ENCODE data around the gene APPBP2.
"Not testable (repeated sequence)": the region's sequence is repeated elsewhere in the genome, so short reads cannot be mapped to it uniquely, and the experiment has no call there.

The APPBP2 gene

GRCh38 chr17:60491771-60492170 lies 34.3 kb downstream of the APPBP2 start:
- Histone ChIP-seq H3K4me1 (ENCODE audit: control insufficient read depth, insufficient read depth, low read length) (no peaks in the 10 kb centered on the region), H3K4me3 (ENCODE audit: low read length) (no peak overlapping the region), H3K27me3 (replicated peaks; ENCODE audit: control insufficient read depth, insufficient read depth, low read length) (no peaks in the 10 kb centered on the region), H3K9ac (ENCODE audit: low read length) (no peak overlapping the region), H3K9me3 (ENCODE audit: control insufficient read depth, low read length) (peaks cover 4% of the 10 kb centered on the region), H3K36me3 (ENCODE audit: control insufficient read depth, insufficient read depth, low read length, severe bottlenecking) (peaks cover 60% of the 10 kb centered on the region)
- DNase-seq (ENCODE audit: low read depth), result no peak

- H3K4me1 ChIP-seq (ENCODE audit: control insufficient read depth, insufficient read depth, low read length); H3K9me3 ChIP-seq (ENCODE audit: control insufficient read depth, low read length); H3K4me3 ChIP-seq (ENCODE audit: low read length); DNase-seq (ENCODE audit: low read depth); H3K27me3 ChIP-seq (replicated peaks; ENCODE audit: control insufficient read depth, insufficient read depth, low read length); H3K9ac ChIP-seq (ENCODE audit: low read length): not testable (repeated sequence)
- H3K36me3 ChIP-seq (ENCODE audit: control insufficient read depth, insufficient read depth, low read length, severe bottlenecking), result peaks cover 59% of the 10 kb centered on the region
Measured at GRCh38 chr17:60490594-60490993, 35.4 kb downstream of the APPBP2 start.

- DNase-seq (ENCODE audit: low read depth), result no peak
- peaks cover 19% of the 10 kb centered on the region for H3K36me3 ChIP-seq (ENCODE audit: control insufficient read depth, insufficient read depth, low read length, severe bottlenecking)
Measured at GRCh38 chr17:60481604-60482003, 44.4 kb downstream of the APPBP2 start.

GRCh38 chr17:60473788-60474187 lies 52.3 kb downstream of the APPBP2 start:
- H3K27me3 ChIP-seq (replicated peaks; ENCODE audit: control insufficient read depth, insufficient read depth, low read length), result no peaks in the 10 kb centered on the region
- no peak overlapping the region for H3K4me3 ChIP-seq (ENCODE audit: low read length)
- peaks cover 35% of the 10 kb centered on the region for H3K36me3 ChIP-seq (ENCODE audit: control insufficient read depth, insufficient read depth, low read length, severe bottlenecking)
- H3K9ac ChIP-seq (ENCODE audit: low read length), result no peak overlapping the region
- no peaks in the 10 kb centered on the region for H3K9me3 ChIP-seq (ENCODE audit: control insufficient read depth, low read length)
- peaks cover 15% of the 10 kb centered on the region for H3K4me1 ChIP-seq (ENCODE audit: control insufficient read depth, insufficient read depth, low read length)
- peak; percentile 78 for DNase-seq (ENCODE audit: low read depth)

More at GRCh38 chr17:60481604-60482003, 44.4 kb downstream of the APPBP2 start:
- peaks cover 3% of the 10 kb centered on the region for H3K4me1 ChIP-seq (ENCODE audit: control insufficient read depth, insufficient read depth, low read length)
- H3K27me3 ChIP-seq (replicated peaks; ENCODE audit: control insufficient read depth, insufficient read depth, low read length), result no peaks in the 10 kb centered on the region
- H3K9ac ChIP-seq (ENCODE audit: low read length), result no peak overlapping the region
- no peaks in the 10 kb centered on the region for H3K9me3 ChIP-seq (ENCODE audit: control insufficient read depth, low read length)
- H3K4me3 ChIP-seq (ENCODE audit: low read length), result no peak overlapping the region

- Histone ChIP-seq H3K27me3 (replicated peaks; ENCODE audit: control insufficient read depth, insufficient read depth, low read length) (no peaks in the 10 kb centered on the region), H3K9ac (ENCODE audit: low read length) (no peak overlapping the region), H3K4me3 (ENCODE audit: low read length) (no peak overlapping the region), H3K36me3 (ENCODE audit: control insufficient read depth, insufficient read depth, low read length, severe bottlenecking) (peaks cover 33% of the 10 kb centered on the region), H3K9me3 (ENCODE audit: control insufficient read depth, low read length) (no peaks in the 10 kb centered on the region), H3K4me1 (ENCODE audit: control insufficient read depth, insufficient read depth, low read length) (peaks cover 26% of the 10 kb centered on the region)
- no peak for DNase-seq (ENCODE audit: low read depth)
Measured at GRCh38 chr17:60472449-60472848, 53.6 kb downstream of the APPBP2 start.

GRCh38 chr17:60471451-60471850 lies 54.6 kb downstream of the APPBP2 start:
- Histone ChIP-seq H3K27me3 (replicated peaks; ENCODE audit: control insufficient read depth, insufficient read depth, low read length) (no peaks in the 10 kb centered on the region), H3K9ac (ENCODE audit: low read length) (no peak overlapping the region), H3K4me3 (ENCODE audit: low read length) (no peak overlapping the region), H3K36me3 (ENCODE audit: control insufficient read depth, insufficient read depth, low read length, severe bottlenecking) (peaks cover 29% of the 10 kb centered on the region), H3K4me1 (ENCODE audit: control insufficient read depth, insufficient read depth, low read length) (peaks cover 27% of the 10 kb centered on the region), H3K9me3 (ENCODE audit: control insufficient read depth, low read length) (no peaks in the 10 kb centered on the region)
- DNase-seq (ENCODE audit: low read depth), result no peak

- no peaks in the 10 kb centered on the region for H3K9me3 ChIP-seq (ENCODE audit: control insufficient read depth, low read length)
- peaks cover 55% of the 10 kb centered on the region for H3K36me3 ChIP-seq (ENCODE audit: control insufficient read depth, insufficient read depth, low read length, severe bottlenecking)
- H3K9ac ChIP-seq (ENCODE audit: low read length), result no peak overlapping the region
- H3K4me3 ChIP-seq (ENCODE audit: low read length), result no peak overlapping the region
- H3K27me3 ChIP-seq (replicated peaks; ENCODE audit: control insufficient read depth, insufficient read depth, low read length), result no peaks in the 10 kb centered on the region
- DNase-seq (ENCODE audit: low read depth), result peak; percentile 70
- H3K4me1 ChIP-seq (ENCODE audit: control insufficient read depth, insufficient read depth, low read length), result peaks cover 37% of the 10 kb centered on the region
Measured at GRCh38 chr17:60468371-60468770, 57.7 kb downstream of the APPBP2 start.

GRCh38 chr17:60464343-60464742 lies 61.7 kb downstream of the APPBP2 start:
- Histone ChIP-seq H3K27me3 (replicated peaks; ENCODE audit: control insufficient read depth, insufficient read depth, low read length) (no peaks in the 10 kb centered on the region), H3K36me3 (ENCODE audit: control insufficient read depth, insufficient read depth, low read length, severe bottlenecking) (peaks cover 72% of the 10 kb centered on the region), H3K9me3 (ENCODE audit: control insufficient read depth, low read length) (no peaks in the 10 kb centered on the region), H3K4me3 (ENCODE audit: low read length) (no peak overlapping the region), H3K9ac (ENCODE audit: low read length) (no peak overlapping the region), H3K4me1 (ENCODE audit: control insufficient read depth, insufficient read depth, low read length) (peaks cover 38% of the 10 kb centered on the region)
- no peak for DNase-seq (ENCODE audit: low read depth)

GRCh38 chr17:60463157-60463835 lies 62.7 kb downstream of the APPBP2 start:
- Histone ChIP-seq H3K36me3 (ENCODE audit: control insufficient read depth, insufficient read depth, low read length, severe bottlenecking) (peaks cover 69% of the 10 kb centered on the region), H3K4me1 (ENCODE audit: control insufficient read depth, insufficient read depth, low read length) (peaks cover 31% of the 10 kb centered on the region)

GRCh38 chr17:60461584-60461983 lies 64.5 kb downstream of the APPBP2 start:
- Histone ChIP-seq H3K27me3 (replicated peaks; ENCODE audit: control insufficient read depth, insufficient read depth, low read length) (no peaks in the 10 kb centered on the region), H3K4me1 (ENCODE audit: control insufficient read depth, insufficient read depth, low read length) (peaks cover 22% of the 10 kb centered on the region), H3K9ac (ENCODE audit: low read length) (no peak overlapping the region), H3K4me3 (ENCODE audit: low read length) (no peak overlapping the region), H3K9me3 (ENCODE audit: control insufficient read depth, low read length) (no peaks in the 10 kb centered on the region), H3K36me3 (ENCODE audit: control insufficient read depth, insufficient read depth, low read length, severe bottlenecking) (peaks cover 82% of the 10 kb centered on the region)
- DNase-seq (ENCODE audit: low read depth), result no peak

More at GRCh38 chr17:60463157-60463835, 62.7 kb downstream of the APPBP2 start:
- Histone ChIP-seq H3K9me3 (ENCODE audit: control insufficient read depth, low read length) (no peaks in the 10 kb centered on the region), H3K27me3 (replicated peaks; ENCODE audit: control insufficient read depth, insufficient read depth, low read length) (no peaks in the 10 kb centered on the region), H3K4me3 (ENCODE audit: low read length) (peak overlapping the region; percentile 35), H3K9ac (ENCODE audit: low read length) (peak overlapping the region; percentile 59)
- DNase-seq (ENCODE audit: low read depth), result no peak

- H3K9me3 ChIP-seq (ENCODE audit: control insufficient read depth, low read length), result no peaks in the 10 kb centered on the region
- no peak for DNase-seq (ENCODE audit: low read depth)
- H3K36me3 ChIP-seq (ENCODE audit: control insufficient read depth, insufficient read depth, low read length, severe bottlenecking), result peaks cover 88% of the 10 kb centered on the region
- H3K9ac ChIP-seq (ENCODE audit: low read length), result no peak overlapping the region
- no peak overlapping the region for H3K4me3 ChIP-seq (ENCODE audit: low read length)
- no peaks in the 10 kb centered on the region for H3K27me3 ChIP-seq (replicated peaks; ENCODE audit: control insufficient read depth, insufficient read depth, low read length)
- H3K4me1 ChIP-seq (ENCODE audit: control insufficient read depth, insufficient read depth, low read length), result peaks cover 9% of the 10 kb centered on the region
Measured at GRCh38 chr17:60457148-60457547, 68.9 kb downstream of the APPBP2 start.

- no peak overlapping the region for H3K4me3 ChIP-seq (ENCODE audit: low read length)
- H3K4me1 ChIP-seq (ENCODE audit: control insufficient read depth, insufficient read depth, low read length), result peaks cover 3% of the 10 kb centered on the region
- no peaks in the 10 kb centered on the region for H3K9me3 ChIP-seq (ENCODE audit: control insufficient read depth, low read length)
- DNase-seq (ENCODE audit: low read depth), result peak; percentile 90
- H3K9ac ChIP-seq (ENCODE audit: low read length), result no peak overlapping the region
- H3K36me3 ChIP-seq (ENCODE audit: control insufficient read depth, insufficient read depth, low read length, severe bottlenecking), result peaks cover 85% of the 10 kb centered on the region
- no peaks in the 10 kb centered on the region for H3K27me3 ChIP-seq (replicated peaks; ENCODE audit: control insufficient read depth, insufficient read depth, low read length)
Measured at GRCh38 chr17:60455378-60455777, 70.7 kb downstream of the APPBP2 start.

All from adipocyte (in vitro differentiated cells).